CD4-positive, alpha-beta T cell (primary cell): ENCODE data around the gene MAGEA2B. TPM values are rescaled to one million over a fixed set of nuclear protein-coding genes. Genes with fewer than 3 reads are reported as not detected.
"Not testable (repeated sequence)": the region's sequence is repeated elsewhere in the genome, so short reads cannot be mapped to it uniquely, and the experiment has no call there.

Experiments used
- ATAC-seq: fragments of 200-7000 bp; cut with Tn5 transposase; one replicate; pipeline ENCODE4 v1.10.0; 2022; ENCODE audit warnings: mild to moderate bottlenecking; ENCODE audit not compliant: poor library complexity
- CTCF ChIA-PET: fragments of 350-600 bp; sonication (Branson Sonifier 250); formaldehyde crosslinking; loops from one replicate; lab custom pipeline; 2021; ENCODE audit warnings: antibody characterized with exemption, inconsistent platforms; lab: Charles Lee
- POLR2A ChIA-PET: fragments of 350-600 bp; sonication (Branson Sonifier 250); formaldehyde crosslinking; loops from one replicate; lab custom pipeline; 2021; ENCODE audit warnings: antibody characterized with exemption, inconsistent platforms; lab: Charles Lee
- DNase-seq, 14 experiments: peaks; one replicate each; pipeline ENCODE4 v3.0.0-alpha.2; 2013 to 2020; ENCODE audit warnings: mixed read lengths in 2 of 14
- H3K27ac ChIP-seq, 2 donors: one replicate each; pipeline versions ENCODE4 v1.5.1 to v1.7.0; 2013; ENCODE audit warnings: low read length in 2 of 2, low read depth in 1 of 2, mild to moderate bottlenecking in 1 of 2
- H3K27me3 ChIP-seq, 2 experiments: 1 replicate in 1 of 2; 2 replicates in 1 of 2; pipeline versions ENCODE4 v1.6.1 to v1.7.0; 2013; ENCODE audit warnings: low read length in 2 of 2, control low read depth in 1 of 2, mild to moderate bottlenecking in 1 of 2, moderate library complexity in 1 of 2; ENCODE audit not compliant: insufficient read depth in 2 of 2, control insufficient read depth in 1 of 2
- H3K36me3 ChIP-seq: one replicate; pipeline ENCODE4 v1.6.1; 2013; ENCODE audit warnings: low read length, control low read depth; ENCODE audit not compliant: insufficient read depth
- H3K4me1 ChIP-seq: one replicate; pipeline ENCODE4 v1.6.1; 2013; ENCODE audit warnings: low read length, control low read depth; ENCODE audit not compliant: insufficient read depth
- H3K4me3 ChIP-seq: one replicate; pipeline ENCODE4 v1.5.1; 2013; ENCODE audit warnings: mild to moderate bottlenecking, low read length, moderate library complexity
- H3K9me3 ChIP-seq, 2 experiments: 1 replicate in 1 of 2; 2 replicates in 1 of 2; pipeline versions ENCODE4 v1.6.1 to v1.7.0; 2013; ENCODE audit warnings: low read length in 2 of 2, mild to moderate bottlenecking in 2 of 2, control low read depth in 1 of 2, moderate library complexity in 1 of 2; ENCODE audit not compliant: control insufficient read depth in 1 of 2, insufficient read depth in 1 of 2
- H3K27ac Mint-ChIP-seq: one replicate; pipeline ENCODE4 v1.8.0; 2020; ENCODE audit warnings: mixed read lengths
- H3K27me3 Mint-ChIP-seq: one replicate; pipeline ENCODE4 v1.8.0; 2021; ENCODE audit warnings: mixed read lengths
- H3K36me3 Mint-ChIP-seq: one replicate; pipeline ENCODE4 v1.8.0; 2021; ENCODE audit warnings: low read depth, mixed read lengths
- H3K4me1 Mint-ChIP-seq: one replicate; pipeline ENCODE4 v1.8.0; 2021; ENCODE audit warnings: low read depth, mixed read lengths
- H3K4me3 Mint-ChIP-seq: one replicate; pipeline ENCODE4 v1.8.0; 2020; ENCODE audit warnings: mild to moderate bottlenecking, mixed read lengths
- H3K9me3 Mint-ChIP-seq: one replicate; pipeline ENCODE4 v1.8.0; 2020; ENCODE audit warnings: mixed read lengths
- CTCF ChIP-seq: fragments of 200-600 bp; IDR thresholded peaks from one replicate; pipeline ENCODE4 v1.8.0; 2022; ENCODE audit warnings: antibody characterized with exemption, mild to moderate bottlenecking
- intact Hi-C, 2 experiments: fragments of 100-400 bp; cut with DNase I in 1 of 2; cut with micrococcal nuclease in 1 of 2; formaldehyde crosslinking; loops; one replicate each; pipeline versions ENCODE4 v1.15.1 to v1.9.0; 2023 to 2025; cut with DNase I, micrococcal nuclease
- total RNA-seq, 174 experiments: library from RNA in 2 of 174; stranded (reverse) in 2 of 174; gene quantifications; one replicate each; pipeline ENCODE4 v1.2.3 and lab custom pipeline; 2021 to 2026

MAGEA2B gene
- total RNA-seq, 2 experiments from 2014 or later: not detected

- H3K4me1 ChIP-seq, H3K4me3 ChIP-seq, H3K36me3 ChIP-seq, H3K27ac Mint-ChIP-seq, CTCF ChIA-PET, intact Hi-C loops, H3K27me3 Mint-ChIP-seq, H3K27me3 ChIP-seq, H3K27ac ChIP-seq, ATAC-seq, H3K36me3 Mint-ChIP-seq, H3K4me1 Mint-ChIP-seq, POLR2A ChIA-PET, H3K9me3 Mint-ChIP-seq, H3K9me3 ChIP-seq, H3K4me3 Mint-ChIP-seq, DNase-seq: not testable (repeated sequence)
These were observed 14.0 kb upstream of the MAGEA2B start for GRCh38 chrX:152700390-152700789.

- H3K9me3 ChIP-seq, H3K27ac Mint-ChIP-seq, CTCF ChIA-PET, H3K27ac ChIP-seq, H3K36me3 Mint-ChIP-seq, ATAC-seq, H3K27me3 Mint-ChIP-seq, DNase-seq, POLR2A ChIA-PET, H3K4me3 Mint-ChIP-seq, H3K27me3 ChIP-seq, H3K4me1 ChIP-seq, H3K36me3 ChIP-seq, H3K4me1 Mint-ChIP-seq, intact Hi-C loops, H3K9me3 Mint-ChIP-seq, H3K4me3 ChIP-seq: not testable (repeated sequence)
These were observed 7.9 kb upstream of the MAGEA2B start for GRCh38 chrX:152706500-152706899.

- POLR2A ChIA-PET, CTCF ChIA-PET, ATAC-seq, H3K36me3 ChIP-seq, DNase-seq, H3K27me3 Mint-ChIP-seq, H3K27ac Mint-ChIP-seq, H3K9me3 Mint-ChIP-seq, H3K36me3 Mint-ChIP-seq, intact Hi-C loops, H3K4me1 Mint-ChIP-seq, H3K27ac ChIP-seq, H3K27me3 ChIP-seq, H3K4me1 ChIP-seq, H3K4me3 Mint-ChIP-seq, H3K4me3 ChIP-seq, H3K9me3 ChIP-seq: not testable (repeated sequence)
These were observed 5.3 kb upstream of the MAGEA2B start, which contains the start of gene CSAG2 for GRCh38 chrX:152709173-152709572. Gene CSAG2 (minus strand): TSS chrX:152709273. CDS start chrX:152709112, 161 bp downstream.

GRCh38 chrX:152713195-152713594 lies 1.2 kb upstream of the MAGEA2B start:
- H3K4me1 Mint-ChIP-seq, H3K9me3 ChIP-seq, H3K4me1 ChIP-seq, ATAC-seq, POLR2A ChIA-PET, DNase-seq, H3K4me3 Mint-ChIP-seq, H3K27ac Mint-ChIP-seq, H3K9me3 Mint-ChIP-seq, H3K27me3 Mint-ChIP-seq, H3K4me3 ChIP-seq, H3K27ac ChIP-seq, H3K36me3 ChIP-seq, intact Hi-C loops, CTCF ChIA-PET, H3K27me3 ChIP-seq, H3K36me3 Mint-ChIP-seq: not testable (repeated sequence)

GRCh38 chrX:152725409-152725808 lies 11.0 kb downstream of the MAGEA2B start:
- Histone ChIP-seq H3K4me3 (no peak overlapping the region), H3K9me3 (no peaks in the 10 kb centered on the region), H3K27ac (no peak overlapping the region), H3K36me3 (no peaks in the 10 kb centered on the region), H3K4me1 (no peaks in the 10 kb centered on the region), H3K27me3 (no peaks in the 10 kb centered on the region)
- intact Hi-C loops: no loop called here
- CTCF ChIA-PET: no interaction called here
- no peak overlapping the region for H3K4me3 Mint-ChIP-seq
- DNase-seq (no peak), ATAC-seq (no peak)
- no peak overlapping the region for H3K27ac Mint-ChIP-seq
- H3K4me1 Mint-ChIP-seq: no peaks in the 10 kb centered on the region
- H3K36me3 Mint-ChIP-seq: no peaks in the 10 kb centered on the region
- no peaks in the 10 kb centered on the region for H3K9me3 Mint-ChIP-seq
- POLR2A ChIA-PET: no interaction called here
- peaks cover 11% of the 10 kb centered on the region for H3K27me3 Mint-ChIP-seq
- no peak for TF ChIP-seq CTCF
